KMS-11 (cell line): ENCODE measurements around the gene IMPDH1.

Experiments
- H2AFZ ChIP-seq: fragments of 200-600 bp; sonication (generic); 2 replicates; pipeline ENCODE4 v1.6.1; 2016; ENCODE audit warnings: antibody characterized with exemption, mixed run types, low read depth
- H3K27ac ChIP-seq: fragments of 200-600 bp; sonication (generic); 2 replicates; pipeline ENCODE4 v1.6.1; 2016; ENCODE audit warnings: mild to moderate bottlenecking, mixed run types
- H3K27me3 ChIP-seq: fragments of 200-600 bp; sonication (generic); 2 replicates; pipeline ENCODE4 v1.6.1; 2017; ENCODE audit warnings: mild to moderate bottlenecking, low read depth, mixed run types, moderate library complexity; ENCODE audit not compliant: insufficient read depth
- H3K36me3 ChIP-seq: fragments of 200-600 bp; sonication (generic); 2 replicates; pipeline ENCODE4 v1.6.1; 2017; ENCODE audit warnings: mild to moderate bottlenecking, mixed run types; ENCODE audit not compliant: insufficient read depth
- H3K4me1 ChIP-seq: fragments of 200-600 bp; sonication (generic); 2 replicates; pipeline ENCODE4 v1.6.1; 2016; ENCODE audit warnings: mild to moderate bottlenecking, low read depth, mixed run types; ENCODE audit not compliant: poor library complexity, severe bottlenecking
- H3K4me2 ChIP-seq: fragments of 200-600 bp; sonication (generic); 2 replicates; pipeline ENCODE4 v1.7.0; 2016; ENCODE audit warnings: mild to moderate bottlenecking, mixed run types
- H3K4me3 ChIP-seq: fragments of 200-600 bp; sonication (generic); IDR thresholded peaks from 2 replicates; pipeline ENCODE4 v1.6.1; 2017; ENCODE audit warnings: low read depth, low read length, mixed read lengths; ENCODE audit not compliant: insufficient read depth
- H3K79me2 ChIP-seq: fragments of 200-600 bp; sonication (generic); 2 replicates; pipeline ENCODE4 v1.6.1; 2016; ENCODE audit warnings: low read depth, mixed run types; ENCODE audit not compliant: insufficient read depth
- H3K9ac ChIP-seq: fragments of 200-600 bp; sonication (generic); 2 replicates; pipeline ENCODE4 v1.6.1; 2016; ENCODE audit warnings: mild to moderate bottlenecking, mixed run types
- H4K20me1 ChIP-seq: fragments of 200-600 bp; sonication (generic); 2 replicates; pipeline ENCODE4 v1.6.1; 2016; ENCODE audit warnings: mild to moderate bottlenecking, mixed run types; ENCODE audit not compliant: insufficient read depth
- CTCF ChIP-seq: fragments of 200-600 bp; sonication (generic); conservative IDR thresholded peaks from 2 replicates; pipeline ENCODE4 v1.6.1; 2017; ENCODE audit warnings: low read depth, mild to moderate bottlenecking, antibody characterized with exemption, low read length, moderate library complexity, mixed read lengths

Gene IMPDH1

GRCh38 chr7:128448751-128449302 is 39.0 kb upstream of the IMPDH1 start:
- no peak overlapping the region for H2AFZ ChIP-seq
- H3K79me2 ChIP-seq, result no peaks in the 10 kb centered on the region
- no peak overlapping the region for H3K27ac ChIP-seq
- H3K9ac ChIP-seq, result no peak overlapping the region
- no peak overlapping the region for H3K4me2 ChIP-seq
- no peaks in the 10 kb centered on the region; the same call in 1 of the 2 replicates for H3K27me3 ChIP-seq
- H3K36me3 ChIP-seq, result no peaks in the 10 kb centered on the region
- no peak overlapping the region for H3K4me3 ChIP-seq
- no peaks in the 10 kb centered on the region for H4K20me1 ChIP-seq
- no peak for TF ChIP-seq CTCF
- no peaks in the 10 kb centered on the region for H3K4me1 ChIP-seq

GRCh38 chr7:128447941-128448564 is 38.3 kb upstream of the IMPDH1 start:
- Histone ChIP-seq H3K4me1 (no peaks in the 10 kb centered on the region), H3K4me2 (no peak overlapping the region), H3K4me3 (no peak overlapping the region), H3K79me2 (no peaks in the 10 kb centered on the region), H2AFZ (no peak overlapping the region), H3K9ac (no peak overlapping the region), H4K20me1 (no peaks in the 10 kb centered on the region), H3K27ac (no peak overlapping the region), H3K27me3 (no peaks in the 10 kb centered on the region; the same call in 1 of the 2 replicates), H3K36me3 (no peaks in the 10 kb centered on the region)
- TF ChIP-seq CTCF, result no peak

- no peaks in the 10 kb centered on the region for H3K27me3 ChIP-seq
- H3K79me2 ChIP-seq, result no peaks in the 10 kb centered on the region
- no peaks in the 10 kb centered on the region for H3K4me1 ChIP-seq
- no peaks in the 10 kb centered on the region for H3K36me3 ChIP-seq
- TF ChIP-seq CTCF, result no peak
- no peak overlapping the region for H3K9ac ChIP-seq
- no peak overlapping the region for H3K4me3 ChIP-seq
- no peak overlapping the region for H3K27ac ChIP-seq
- no peak overlapping the region for H2AFZ ChIP-seq
- no peak overlapping the region for H3K4me2 ChIP-seq
- no peaks in the 10 kb centered on the region for H4K20me1 ChIP-seq
Observed at GRCh38 chr7:128446306-128446705, 36.5 kb upstream of the IMPDH1 start.

GRCh38 chr7:128443831-128444600 is 34.2 kb upstream of the IMPDH1 start:
- no peak overlapping the region for H3K4me3 ChIP-seq
- TF ChIP-seq CTCF, result no peak
- H3K4me1 ChIP-seq, result no peaks in the 10 kb centered on the region
- H2AFZ ChIP-seq, result no peak overlapping the region
- H3K27me3 ChIP-seq, result no peaks in the 10 kb centered on the region
- no peaks in the 10 kb centered on the region for H4K20me1 ChIP-seq
- no peak overlapping the region for H3K9ac ChIP-seq
- H3K4me2 ChIP-seq, result no peak overlapping the region
- H3K27ac ChIP-seq, result no peak overlapping the region
- no peaks in the 10 kb centered on the region for H3K79me2 ChIP-seq
- no peaks in the 10 kb centered on the region for H3K36me3 ChIP-seq
